Activated T-cell treated with anti-CD3 and anti-CD28 coated beads, Interleukin-2, amount 50 U/mL, for 24 hours (primary cell): ENCODE measurements around the gene ZNF554.
"Not testable (repeated sequence)": the region's sequence is repeated elsewhere in the genome, so short reads cannot be mapped to it uniquely, and the experiment has no call there.

Source experiments
- DNase-seq: peaks from one replicate; pipeline ENCODE4 v3.0.0-alpha.2; 2020
- H3K27ac Mint-ChIP-seq: 2 replicates; pipeline ENCODE4 v1.8.0; 2020; ENCODE audit warnings: mild to moderate bottlenecking, mixed read lengths
- H3K27me3 Mint-ChIP-seq: 2 replicates; pipeline ENCODE4 v1.8.0; 2020; ENCODE audit warnings: mixed read lengths
- H3K36me3 Mint-ChIP-seq: 2 replicates; pipeline ENCODE4 v1.8.0; 2020; ENCODE audit warnings: low read depth, mixed read lengths
- H3K4me1 Mint-ChIP-seq: 2 replicates; pipeline ENCODE4 v1.8.0; 2020; ENCODE audit warnings: low read depth, mixed read lengths
- H3K4me3 Mint-ChIP-seq: 2 replicates; pipeline ENCODE4 v1.8.0; 2020; ENCODE audit warnings: mild to moderate bottlenecking, moderate library complexity, mixed read lengths
- H3K9me3 Mint-ChIP-seq: 2 replicates; pipeline ENCODE4 v1.8.0; 2020; ENCODE audit warnings: mixed read lengths

The ZNF554 gene

DNA sequence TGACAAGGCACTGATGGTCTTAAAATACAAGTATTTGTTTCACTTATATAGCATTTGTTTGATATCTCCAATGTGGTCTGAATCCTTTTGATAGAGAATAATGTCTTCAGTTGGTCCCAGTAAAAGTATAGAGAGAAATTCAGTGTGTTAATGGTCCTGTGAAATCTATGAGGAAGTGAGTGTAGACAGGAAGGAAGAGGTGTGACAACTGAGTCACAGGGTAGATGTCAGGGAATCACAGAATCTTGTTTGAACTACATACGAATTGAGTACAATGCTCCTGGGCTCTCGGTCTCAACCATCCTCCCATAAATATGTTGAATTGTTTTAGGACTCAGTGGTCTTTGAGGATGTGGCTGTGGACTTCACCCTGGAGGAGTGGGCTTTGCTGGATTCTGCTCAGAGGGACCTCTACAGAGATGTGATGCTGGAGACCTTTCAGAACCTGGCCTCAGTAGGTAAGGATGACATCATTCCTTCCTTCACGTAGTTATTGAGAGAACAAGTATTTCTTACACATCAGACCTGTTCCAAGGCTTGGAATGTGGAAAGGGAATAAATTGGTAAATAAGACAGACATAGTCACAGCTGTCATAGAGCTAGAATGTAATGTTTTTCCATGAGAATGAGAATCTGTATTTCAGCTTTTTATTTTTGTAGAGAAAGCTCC is 30.7 kb downstream of the ZNF554 start:
- no peak for DNase-seq
- Mint-ChIP-seq H3K4me1 (peaks cover 14% of the 10 kb centered on the region), H3K27me3 (no peaks in the 10 kb centered on the region), H3K27ac (peak overlapping the region; percentile 53), H3K4me3 (no peak overlapping the region), H3K36me3 (peaks cover 75% of the 10 kb centered on the region), H3K9me3 (peaks cover 50% of the 10 kb centered on the region)

- H3K9me3 Mint-ChIP-seq, result peaks cover 59% of the 10 kb centered on the region
Measured at GRCh38 chr19:2852598-2852997, 32.9 kb downstream of the ZNF554 start.

GRCh38 chr19:2853015-2853606 is 33.4 kb downstream of the ZNF554 start:
- H3K4me3 Mint-ChIP-seq, result no peak overlapping the region
- H3K27ac Mint-ChIP-seq, result no peak overlapping the region
- no peak for DNase-seq
- peaks cover 30% of the 10 kb centered on the region for H3K4me1 Mint-ChIP-seq
- H3K27me3 Mint-ChIP-seq, result no peaks in the 10 kb centered on the region
- H3K36me3 Mint-ChIP-seq, result peaks cover 70% of the 10 kb centered on the region
- peaks cover 58% of the 10 kb centered on the region for H3K9me3 Mint-ChIP-seq

More at GRCh38 chr19:2852598-2852997, 32.9 kb downstream of the ZNF554 start:
- H3K27ac Mint-ChIP-seq, result no peak overlapping the region
- DNase-seq, result no peak
- H3K4me1 Mint-ChIP-seq, result peaks cover 27% of the 10 kb centered on the region
- H3K36me3 Mint-ChIP-seq, result peaks cover 70% of the 10 kb centered on the region
- H3K27me3 Mint-ChIP-seq, result no peaks in the 10 kb centered on the region
- H3K4me3 Mint-ChIP-seq, result no peak overlapping the region

DNA sequence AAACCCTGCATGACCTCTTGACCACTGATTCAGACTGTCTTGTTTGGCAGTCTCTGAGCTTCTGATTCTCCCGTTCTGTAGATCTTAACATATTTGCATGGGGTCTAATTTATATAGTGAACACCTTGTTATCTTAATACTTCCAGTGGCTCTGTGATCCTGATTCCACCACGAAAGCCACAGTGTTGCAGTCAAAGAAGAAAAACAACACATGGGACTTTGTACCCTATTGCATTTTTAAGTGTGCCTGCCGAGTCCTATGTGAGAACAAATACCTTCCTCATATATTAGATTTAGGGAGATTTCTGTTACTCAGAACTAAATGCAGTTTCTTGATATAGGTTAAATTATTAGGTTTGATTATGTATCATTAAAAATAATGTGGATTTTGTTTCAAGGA is 35.2 kb downstream of the ZNF554 start:
- DNase-seq, result no peak
- H3K9me3 Mint-ChIP-seq, result peaks cover 56% of the 10 kb centered on the region
- H3K4me3 Mint-ChIP-seq, result no peak overlapping the region
- no peak overlapping the region for H3K27ac Mint-ChIP-seq
- peaks cover 30% of the 10 kb centered on the region for H3K4me1 Mint-ChIP-seq
- peaks cover 65% of the 10 kb centered on the region for H3K36me3 Mint-ChIP-seq
- no peaks in the 10 kb centered on the region for H3K27me3 Mint-ChIP-seq

DNA sequence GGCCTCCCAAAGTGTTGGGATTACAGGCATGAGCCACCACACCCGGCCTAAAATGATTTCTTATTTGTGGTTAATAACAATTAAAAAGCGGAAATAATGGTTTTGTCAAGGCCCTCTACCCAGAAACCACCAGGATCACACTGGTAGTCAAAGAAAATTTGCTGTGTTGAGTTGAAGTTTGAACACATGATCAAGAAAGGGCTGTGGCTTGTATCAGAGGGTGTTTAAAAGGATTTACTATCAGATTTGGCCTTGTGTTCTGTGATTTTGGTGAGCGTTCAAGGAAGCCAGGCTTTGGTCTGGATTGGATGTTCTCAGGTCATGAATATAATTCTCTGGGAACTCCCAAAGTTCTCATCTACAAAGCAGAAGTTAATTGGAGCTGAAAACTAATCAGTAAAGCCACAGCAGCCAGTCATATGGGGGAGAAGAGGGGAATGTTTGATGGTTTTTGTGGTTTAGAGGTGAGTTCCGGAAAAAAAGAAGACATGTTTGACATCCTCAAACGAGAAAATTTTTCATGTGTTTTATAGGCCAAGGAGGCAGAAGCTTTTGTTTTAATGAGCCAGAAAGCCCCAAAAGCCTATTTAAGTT is 36.9 kb downstream of the ZNF554 start:
- no peaks in the 10 kb centered on the region for H3K27me3 Mint-ChIP-seq
- H3K36me3 Mint-ChIP-seq, result peaks cover 48% of the 10 kb centered on the region
- no peak for DNase-seq

GRCh38 chr19:2858864-2859263 is 39.2 kb downstream of the ZNF554 start:
- Mint-ChIP-seq H3K9me3 (peaks cover 21% of the 10 kb centered on the region), H3K36me3 (peaks cover 25% of the 10 kb centered on the region), H3K27me3 (no peaks in the 10 kb centered on the region), H3K27ac (no peak overlapping the region), H3K4me3 (no peak overlapping the region), H3K4me1 (peaks cover 21% of the 10 kb centered on the region)
- DNase-seq, result no peak

More for the DNA sequence above, 36.9 kb downstream of the ZNF554 start:
- Mint-ChIP-seq H3K4me1 (peaks cover 21% of the 10 kb centered on the region), H3K9me3 (peaks cover 43% of the 10 kb centered on the region), H3K27ac (peak overlapping the region; percentile 20), H3K4me3 (no peak overlapping the region)

GRCh38 chr19:2863816-2864215 is 44.1 kb downstream of the ZNF554 start:
- Mint-ChIP-seq H3K27me3 (no peaks in the 10 kb centered on the region), H3K9me3 (no peaks in the 10 kb centered on the region), H3K27ac (no peak overlapping the region), H3K4me3 (no peak overlapping the region), H3K4me1 (no peaks in the 10 kb centered on the region), H3K36me3 (no peaks in the 10 kb centered on the region)
- no peak for DNase-seq

- H3K36me3 Mint-ChIP-seq, result no peaks in the 10 kb centered on the region
- no peak overlapping the region for H3K4me3 Mint-ChIP-seq
- H3K27me3 Mint-ChIP-seq, result no peaks in the 10 kb centered on the region
- H3K9me3 Mint-ChIP-seq, result no peaks in the 10 kb centered on the region
- H3K4me1 Mint-ChIP-seq, result no peaks in the 10 kb centered on the region
- no peak for DNase-seq
- no peak overlapping the region for H3K27ac Mint-ChIP-seq
Measured at GRCh38 chr19:2865334-2866100, 45.8 kb downstream of the ZNF554 start.

DNA sequence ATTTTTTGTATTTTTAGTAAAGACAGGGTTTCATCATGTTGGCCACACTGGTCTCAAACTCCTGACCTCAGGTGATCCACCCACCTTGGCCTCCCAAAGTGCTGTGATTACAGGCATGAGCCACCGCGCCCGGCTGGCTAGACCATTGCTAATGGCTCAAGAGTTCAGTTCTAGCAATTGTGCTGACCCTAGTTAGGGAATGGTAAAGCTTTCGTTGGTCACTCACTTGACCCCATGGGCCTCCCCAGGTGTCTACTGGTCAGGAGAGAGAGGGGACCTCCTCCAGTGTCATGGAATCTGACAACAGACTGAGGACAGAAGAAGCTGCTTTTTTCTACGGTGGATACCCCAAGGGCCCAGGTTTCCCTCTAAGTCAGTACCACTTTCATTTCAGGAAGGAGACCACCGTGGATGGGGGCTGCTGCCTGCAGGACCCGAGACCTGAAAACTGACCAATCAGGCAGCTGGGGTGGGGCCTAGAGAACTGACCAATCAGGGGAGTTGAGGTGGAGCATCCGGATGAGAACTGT is 46.9 kb downstream of the ZNF554 start:
- Mint-ChIP-seq H3K4me3 (no peak overlapping the region), H3K9me3 (no peaks in the 10 kb centered on the region), H3K27ac (no peak overlapping the region), H3K36me3 (no peaks in the 10 kb centered on the region), H3K27me3 (no peaks in the 10 kb centered on the region), H3K4me1 (no peaks in the 10 kb centered on the region)
- no peak for DNase-seq

DNA sequence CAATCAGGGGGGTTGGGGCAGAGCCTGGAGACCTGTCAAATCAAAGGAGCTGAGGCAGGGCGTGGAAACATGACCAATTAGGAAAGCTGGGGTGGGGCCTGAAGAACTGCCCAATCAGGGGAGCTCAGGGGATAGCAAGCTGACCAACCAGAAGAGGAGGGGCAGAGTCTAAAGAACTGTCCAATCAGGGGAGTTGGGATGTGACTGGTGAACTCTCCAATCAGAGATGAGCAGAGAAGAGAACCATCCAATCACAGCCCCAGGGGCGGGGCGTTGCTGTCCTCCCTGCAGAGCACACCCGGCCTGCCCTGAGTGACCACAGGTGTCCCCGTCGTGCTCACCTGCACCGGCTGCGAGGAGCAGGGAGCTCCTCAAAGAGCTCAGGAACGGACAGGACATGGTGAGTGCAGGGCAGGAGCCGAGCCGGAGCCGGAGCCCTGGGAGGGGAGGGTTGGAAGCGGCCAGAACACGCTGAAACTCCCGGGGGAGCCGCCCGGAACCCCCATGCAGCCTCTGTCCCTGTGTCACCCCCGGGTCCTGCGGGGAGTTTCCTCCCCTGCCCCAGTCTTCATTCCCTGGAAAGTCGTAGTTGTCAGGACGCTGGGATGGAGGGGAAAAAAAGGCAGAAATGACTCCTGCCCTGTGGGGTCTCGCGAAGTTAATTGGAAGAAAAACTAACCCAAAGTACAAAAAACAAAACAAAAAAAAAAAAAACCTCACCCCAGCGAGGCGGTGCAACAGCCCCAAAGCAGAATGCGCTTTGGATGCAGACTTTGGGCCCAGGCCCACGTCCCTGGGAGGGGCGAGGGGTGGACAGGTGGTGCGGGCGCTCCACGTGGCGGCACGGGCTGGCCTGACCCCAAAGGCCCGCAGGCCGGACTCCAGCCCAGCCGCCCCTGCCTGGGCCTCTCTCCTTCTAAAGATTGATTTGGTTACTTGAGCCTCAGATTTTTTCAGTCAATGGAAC is 47.6 kb downstream of the ZNF554 start, which contains the start of gene ZNF556:
Gene ZNF556 (plus strand): TSS at position 311 of the 967 bp plus-strand sequence. CDS start 87 bp downstream, at position 398.
- no peaks in the 10 kb centered on the region for H3K4me1 Mint-ChIP-seq
- H3K36me3 Mint-ChIP-seq, result no peaks in the 10 kb centered on the region
- peaks cover 2% of the 10 kb centered on the region for H3K9me3 Mint-ChIP-seq
- H3K4me3 Mint-ChIP-seq, result no peak within 1 kb of the TSS
- no peaks in the 10 kb centered on the region for H3K27me3 Mint-ChIP-seq
- no peak for DNase-seq
- H3K27ac Mint-ChIP-seq, result no peak within 1 kb of the TSS

- no peak for DNase-seq
- Mint-ChIP-seq H3K27me3 (no peaks in the 10 kb centered on the region), H3K36me3 (no peaks in the 10 kb centered on the region), H3K4me3 (no peak overlapping the region), H3K27ac (no peak overlapping the region), H3K9me3 (peaks cover 2% of the 10 kb centered on the region), H3K4me1 (no peaks in the 10 kb centered on the region)
Measured at GRCh38 chr19:2869618-2870017, 50.0 kb downstream of the ZNF554 start.

- peak; percentile 46 for DNase-seq
- H3K4me1 Mint-ChIP-seq, H3K9me3 Mint-ChIP-seq, H3K27me3 Mint-ChIP-seq, H3K36me3 Mint-ChIP-seq, H3K27ac Mint-ChIP-seq, H3K4me3 Mint-ChIP-seq: not testable (repeated sequence)
Measured at GRCh38 chr19:2872175-2872574, 52.5 kb downstream of the ZNF554 start.

- Mint-ChIP-seq H3K9me3 (peaks cover 19% of the 10 kb centered on the region), H3K4me1 (no peaks in the 10 kb centered on the region), H3K4me3 (no peak overlapping the region), H3K27me3 (no peaks in the 10 kb centered on the region), H3K36me3 (peaks cover 6% of the 10 kb centered on the region), H3K27ac (no peak overlapping the region)
- DNase-seq, result no peak
Measured at GRCh38 chr19:2877398-2878331, 58.0 kb downstream of the ZNF554 start.
